Tibial nerve (tissue), 4 donors: ENCODE results near the gene ALKBH4.

Source experiments
- CTCF ChIP-seq, 5 experiments: fragments of 200-600 bp in 3 of 5; fragments of 450-650 bp in 2 of 5; sonication (generic) in 3 of 5; IDR thresholded peaks; one replicate each; pipeline ENCODE4 v1.5.1; 2016 to 2019; ENCODE audit warnings: antibody characterized with exemption in 5 of 5, mild to moderate bottlenecking in 3 of 5, moderate library complexity in 2 of 5
- EP300 ChIP-seq, 2 donors: sonication (generic); formaldehyde crosslinking; IDR thresholded peaks; one replicate each; pipeline ENCODE4 v1.6.1; 2017; ENCODE audit warnings: antibody characterized with exemption in 2 of 2, mild to moderate bottlenecking in 1 of 2

GRCh38 chr7:102450242-102450641 is 14.4 kb downstream of the ALKBH4 start:
- TF ChIP-seq CTCF (IDR thresholded peaks at IDR 0.05) (no peak), EP300 (IDR thresholded peaks at IDR 0.05) (no peak)
